Adrenal gland (tissue), 19 donors: ENCODE data around the gene SAMD9. TPM values are rescaled to one million over a fixed set of nuclear protein-coding genes. Genes with fewer than 3 reads are reported as not detected.

ENCODE experiments used
- DNase-seq, 7 donors: peaks; one replicate each; pipeline ENCODE4 v3.0.0-alpha.2; 2019 to 2020
- H3K27ac ChIP-seq, 5 donors: fragments of 200-600 bp; sonication (generic) in 4 of 5; 1 replicate in 3 of 5; 2 replicates in 2 of 5; pipeline versions ENCODE4 v1.5.1 to v1.8.0; 2016 to 2020; ENCODE audit warnings: mild to moderate bottlenecking in 1 of 5
- H3K27me3 ChIP-seq: fragments of 200-600 bp; 2 replicates; pipeline ENCODE4 v1.8.0; 2021
- H3K36me3 ChIP-seq, 2 donors: fragments of 200-600 bp; replicated peaks in 1 of 2; 1 replicate in 1 of 2; 2 replicates in 1 of 2; pipeline versions ENCODE4 v1.5.1 to v1.8.0; 2018 to 2022
- H3K4me1 ChIP-seq, 2 donors: fragments of 200-600 bp; replicated peaks in 1 of 2; 1 replicate in 1 of 2; 2 replicates in 1 of 2; pipeline versions ENCODE4 v1.5.1 to v1.8.0; 2018 to 2021
- H3K4me3 ChIP-seq, 4 donors: fragments of 200-600 bp; sonication (generic) in 3 of 4; one replicate each; pipeline ENCODE4 v1.5.1; 2016 to 2018
- H3K9me3 ChIP-seq, 3 donors: fragments of 200-600 bp; sonication (generic) in 1 of 3; replicated peaks in 1 of 3; 1 replicate in 2 of 3; 2 replicates in 1 of 3; pipeline versions ENCODE4 v1.5.1 to v1.8.0; 2016 to 2021
- POLR2A ChIP-seq, 2 donors: fragments of 450-650 bp; IDR thresholded peaks; one replicate each; pipeline ENCODE4 v1.6.1; 2017; ENCODE audit warnings: antibody characterized with exemption in 2 of 2, mild to moderate bottlenecking in 2 of 2, moderate library complexity in 1 of 2
- WGBS, 4 donors: extraction: QIAGEN DNeasy Blood & Tissue Kit in 2 of 4; methylation state at CpG; one replicate each; pipeline versions ENCODE4 v1.1.5 to v1.1.7; 2013 to 2017; 5-methylcytosine and 5-hydroxymethylcytosine counted together
- intact Hi-C, 2 donors: fragments of 100-400 bp; cut with DNase I; formaldehyde crosslinking; loops; one replicate each; pipeline versions ENCODE4 v1.14.1 to v1.15.0; 2022 to 2023
- long read RNA-seq, 10 donors: library from polyadenylated mRNA in 3 of 10; unstranded in 2 of 10; stranded (forward) in 1 of 10; transcript quantifications; one replicate each; pipeline ENCODE4 v2.0.0 and lab custom pipeline, GENCODE V29; 2021 to 2026
- polyA plus RNA-seq, 3 donors: library from polyadenylated mRNA; stranded (reverse); fragments of 200-250 nt in 2 of 3; fragments of 350-450 nt in 1 of 3; fragmentation: Illumina TruSeq in 1 of 3; extraction: RNeasy Lipid Tissue Mini Kit (QIAGEN cat#74804) in 1 of 3; gene quantifications; one replicate each; pipeline ENCODE4 v1.2.3, GENCODE V29; 2013 to 2014
- total RNA-seq, 9 donors: library from RNA; depleted of rRNA in 4 of 9; stranded (reverse); fragments of >200 nt in 4 of 9; fragments of 120-200 nt in 1 of 9; fragmentation: NEBNext Ultra II Directional in 1 of 9; extraction: Animal tissue kit (Norgen Biotek cat#: 25700) in 1 of 9; gene quantifications; one replicate each; pipeline versions ENCODE4 v1.1.0 to v1.2.4, GENCODE V29; 2013 to 2023
- TF ChIP-seq, protein P1 (sequence below), 6 experiments: fragments of 450-650 bp in 4 of 6; fragments of 200-600 bp in 2 of 6; sonication (generic) in 1 of 6; IDR thresholded peaks; 1 replicate in 5 of 6; 2 replicates in 1 of 6; pipeline versions ENCODE4 v1.5.1 to v1.8.0; 2016 to 2021; ENCODE audit warnings: antibody characterized with exemption in 6 of 6, mild to moderate bottlenecking in 2 of 6, moderate library complexity in 1 of 6
- donor health status: healthy with polysubstance abuse.
- donor health status: Bipolar disorder and iron deficiency.
- donor health status: DM: yes; HTN: yes; CAD: no.
- donor health status: DM: no; HTN: no; CAD: no.
- donor health status: DM: no; HTN: no; CAD: no.
- donor health status: DM: yes; HTN: yes; CAD: no.

The SAMD9 gene
- total RNA-seq (10 to 100 TPM in 5 of 9 donors, 1 to 10 TPM in 4; 3.1 to 24.3 (median 10.3) TPM), polyA plus RNA-seq (10 to 100 TPM in 1 of 3 donors, 1 to 10 TPM in 2; 1.7 to 11.8 (median 2.9) TPM)
- long read RNA-seq, donor 1, full-length matches to known transcripts = 3 of 3 reads
- long read RNA-seq, donor 1, partial matches to known transcripts = 0 of 3 reads
- long read RNA-seq, donor 1, other reads (novel, unspliced or antisense) = 0 of 3 reads
- long read RNA-seq, donor 2, full-length matches to known transcripts = 2 of 2 reads
- long read RNA-seq, donor 2, partial matches to known transcripts = 0 of 2 reads
- long read RNA-seq, donor 2, other reads (novel, unspliced or antisense) = 0 of 2 reads
- long read RNA-seq, donor 3, full-length matches to known transcripts = 3 of 10 reads
- long read RNA-seq, donor 3, partial matches to known transcripts = 7 of 10 reads
- long read RNA-seq, donor 3, other reads (novel, unspliced or antisense) = 0 of 10 reads
- long read RNA-seq, donor 4, full-length matches to known transcripts = 1 of 1 reads
- long read RNA-seq, donor 4, partial matches to known transcripts = 0 of 1 reads
- long read RNA-seq, donor 4, other reads (novel, unspliced or antisense) = 0 of 1 reads
- long read RNA-seq, donor 5, partial matches to known transcripts = 0 of 1 reads
- long read RNA-seq, donor 5, other reads (novel, unspliced or antisense) = 1 of 1 reads
- long read RNA-seq, donor 6, full-length matches to known transcripts = 3 of 4 reads
- long read RNA-seq, donor 6, partial matches to known transcripts = 0 of 4 reads
- long read RNA-seq, donor 6, other reads (novel, unspliced or antisense) = 1 of 4 reads
- long read RNA-seq, donor 7, full-length matches to known transcripts = 1 of 1 reads
- long read RNA-seq, donor 7, partial matches to known transcripts = 0 of 1 reads
- long read RNA-seq, donor 7, other reads (novel, unspliced or antisense) = 0 of 1 reads
- long read RNA-seq, donor 8, full-length matches to known transcripts = 2 of 2 reads
- long read RNA-seq, donor 8, partial matches to known transcripts = 0 of 2 reads
- long read RNA-seq, donor 8, other reads (novel, unspliced or antisense) = 0 of 2 reads
- long read RNA-seq, donor 9, full-length matches to known transcripts = 3 of 3 reads
- long read RNA-seq, donor 9, partial matches to known transcripts = 0 of 3 reads
- long read RNA-seq, donor 9, other reads (novel, unspliced or antisense) = 0 of 3 reads
- long read RNA-seq, donor 10, full-length matches to known transcripts = 2 of 2 reads
- long read RNA-seq, donor 10, partial matches to known transcripts = 0 of 2 reads
- long read RNA-seq, donor 10, other reads (novel, unspliced or antisense) = 0 of 2 reads

DNA sequence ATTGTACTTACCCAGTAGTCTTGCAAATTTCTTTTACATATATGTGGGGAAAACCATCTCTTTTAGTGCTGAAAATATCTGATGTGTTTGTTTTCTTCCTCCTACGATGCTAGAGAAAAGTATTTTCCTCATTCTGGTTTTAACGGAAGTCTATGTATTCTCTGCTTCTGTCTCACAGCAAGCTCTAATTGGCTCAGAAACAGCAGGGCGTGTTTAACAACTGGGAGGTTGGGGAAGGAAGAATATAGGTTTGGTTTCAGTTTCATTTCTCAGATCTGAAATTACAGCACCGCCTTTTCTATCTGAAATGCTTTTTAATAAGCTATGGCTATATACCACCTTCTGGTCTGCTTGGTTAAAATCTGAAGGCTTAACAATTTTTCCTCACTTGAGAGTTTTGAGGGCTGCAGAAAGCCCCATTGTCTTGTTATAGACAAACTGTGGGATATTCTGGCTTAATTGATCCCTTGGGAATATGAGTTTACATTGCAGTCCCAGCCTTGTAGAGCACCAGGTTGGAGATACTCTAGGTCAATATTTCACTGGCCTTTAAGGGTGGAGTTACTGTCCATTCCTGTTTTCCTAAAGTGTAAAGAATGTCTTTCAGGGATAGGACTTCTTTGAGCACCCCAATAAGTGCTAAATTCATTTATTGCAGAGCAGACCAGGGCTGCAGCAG, at the start of gene SAMD9:
TSS of gene SAMD9 (minus strand) at position 128 of the 679 bp plus-strand sequence. CDS start 11,882 bp downstream, outside the sequence.
- peaks cover 6 to 21% of the 10 kb centered on the region in 2 donors for H3K4me1 ChIP-seq
- peak within 1 kb of the TSS; percentile 24 to 79 (median 68) for H3K27ac ChIP-seq
- TF ChIP-seq, protein P1, sequence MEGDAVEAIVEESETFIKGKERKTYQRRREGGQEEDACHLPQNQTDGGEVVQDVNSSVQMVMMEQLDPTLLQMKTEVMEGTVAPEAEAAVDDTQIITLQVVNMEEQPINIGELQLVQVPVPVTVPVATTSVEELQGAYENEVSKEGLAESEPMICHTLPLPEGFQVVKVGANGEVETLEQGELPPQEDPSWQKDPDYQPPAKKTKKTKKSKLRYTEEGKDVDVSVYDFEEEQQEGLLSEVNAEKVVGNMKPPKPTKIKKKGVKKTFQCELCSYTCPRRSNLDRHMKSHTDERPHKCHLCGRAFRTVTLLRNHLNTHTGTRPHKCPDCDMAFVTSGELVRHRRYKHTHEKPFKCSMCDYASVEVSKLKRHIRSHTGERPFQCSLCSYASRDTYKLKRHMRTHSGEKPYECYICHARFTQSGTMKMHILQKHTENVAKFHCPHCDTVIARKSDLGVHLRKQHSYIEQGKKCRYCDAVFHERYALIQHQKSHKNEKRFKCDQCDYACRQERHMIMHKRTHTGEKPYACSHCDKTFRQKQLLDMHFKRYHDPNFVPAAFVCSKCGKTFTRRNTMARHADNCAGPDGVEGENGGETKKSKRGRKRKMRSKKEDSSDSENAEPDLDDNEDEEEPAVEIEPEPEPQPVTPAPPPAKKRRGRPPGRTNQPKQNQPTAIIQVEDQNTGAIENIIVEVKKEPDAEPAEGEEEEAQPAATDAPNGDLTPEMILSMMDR (IDR thresholded peaks at IDR 0.05) = no peak
- peak; percentile 7 to 56 for TF ChIP-seq POLR2A (IDR thresholded peaks at IDR 0.05)
- intact Hi-C loops = no loop called here
- no peaks in the 10 kb centered on the region for H3K9me3 ChIP-seq
- peak; percentile 48 to 80 (median 77) for DNase-seq
- H3K27me3 ChIP-seq = no peaks in the 10 kb centered on the region
- 1 to 2% (median 2%) methylated on average over 4 of the region's 4 CpGs for whole genome bisulfite sequencing, 4 donors
- peak within 1 kb of the TSS in 3 of 4 donors; percentile 30 to 60 (median 53) for H3K4me3 ChIP-seq
- no peaks in the 10 kb centered on the region for H3K36me3 ChIP-seq

DNA sequence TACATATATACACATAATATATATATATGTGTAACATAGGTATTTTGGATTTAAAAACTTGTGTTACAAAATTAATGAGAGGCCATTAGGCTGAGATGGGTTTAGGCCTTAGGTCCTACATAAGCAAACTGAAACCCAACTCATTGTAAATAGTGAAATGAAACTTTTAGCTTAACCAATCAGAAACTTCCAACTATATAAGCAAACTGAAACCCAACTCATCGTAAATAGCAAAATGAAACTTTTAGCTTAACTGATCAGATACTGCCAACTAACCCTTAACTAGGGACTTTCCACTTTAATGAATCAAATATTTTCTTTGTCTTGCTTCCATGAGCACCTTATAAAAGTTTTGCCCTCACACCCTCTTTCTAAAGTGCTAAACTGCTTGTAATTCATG, 47.7 kb upstream of the SAMD9 start:
- DNase-seq = no peak
- WGBS, 4 donors = 64 to 96% (median 70%) methylated on average over 1 of the region's 1 CpG
- H3K27me3 ChIP-seq = no peaks in the 10 kb centered on the region
- no peak overlapping the region for H3K4me3 ChIP-seq
- H3K36me3 ChIP-seq = no peaks in the 10 kb centered on the region
- no peaks in the 10 kb centered on the region for H3K4me1 ChIP-seq
- H3K9me3 ChIP-seq = no peaks in the 10 kb centered on the region
- intact Hi-C loops = no loop called here
- TF ChIP-seq, protein P1 (IDR thresholded peaks at IDR 0.05) = no peak
- no peak for TF ChIP-seq POLR2A (IDR thresholded peaks at IDR 0.05)
- H3K27ac ChIP-seq = no peak overlapping the region

DNA sequence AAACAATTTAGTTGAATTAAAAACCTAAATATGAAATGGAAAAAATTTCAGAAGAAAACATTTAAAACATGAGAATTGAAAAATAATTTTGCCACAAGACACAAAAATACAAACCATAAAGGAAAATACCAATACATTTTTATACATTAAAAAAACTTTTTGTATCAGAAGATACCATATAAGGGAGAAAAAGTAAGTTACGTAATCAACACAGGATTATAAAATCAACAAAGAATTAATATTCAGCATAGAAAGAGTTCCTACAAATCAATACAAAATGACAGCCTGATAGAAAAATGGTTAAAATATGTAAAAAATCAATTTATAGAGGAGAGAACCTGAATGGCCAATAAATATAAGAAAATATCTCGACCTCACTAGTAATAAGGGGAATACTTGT, 47.0 kb upstream of the SAMD9 start:
- WGBS, 4 donors = 84 to 94% (median 89%) methylated on average over 2 of the region's 2 CpGs

More for the DNA sequence above, 47.0 kb upstream of the SAMD9 start:
- intact Hi-C loops = no loop called here
- Histone ChIP-seq H3K9me3 (no peaks in the 10 kb centered on the region), H3K27ac (no peak overlapping the region), H3K4me1 (no peaks in the 10 kb centered on the region), H3K4me3 (no peak overlapping the region), H3K27me3 (no peaks in the 10 kb centered on the region), H3K36me3 (no peaks in the 10 kb centered on the region)
- TF ChIP-seq, protein P1 (IDR thresholded peaks at IDR 0.05) = no peak
- TF ChIP-seq POLR2A (IDR thresholded peaks at IDR 0.05) = no peak
- DNase-seq = no peak
